C4-2B (cell line): ENCODE measurements around the gene NAGS.

Experiments used
- CTCF ChIP-seq: fragments of 450-650 bp; conservative IDR thresholded peaks from 2 replicates; pipeline ENCODE4 v1.5.1; 2017; ENCODE audit warnings: mild to moderate bottlenecking
- ZFX ChIP-seq: fragments of 450-650 bp; IDR thresholded peaks from 2 replicates; pipeline ENCODE4 v1.6.1; 2017

- TF ChIP-seq CTCF (no peak), ZFX (no peak)
Measured at GRCh38 chr17:43975898-43976297, 28.5 kb upstream of the NAGS start.
